D721Med (cell line): ENCODE measurements around the gene AFAP1L2.

ENCODE experiments used
- DNase-seq: peaks from one replicate; pipeline ENCODE4 v3.0.0; 2011; ENCODE audit warnings: low spot score; ENCODE audit not compliant: insufficient read length
- FAIRE-seq: peaks from 2 replicates; lab custom pipeline; 2011; peaks lifted over from hg19 to GRCh38; lab: Jason Lieb, UNC
- TF ChIP-seq, protein P1 (sequence below): IDR thresholded peaks from 2 replicates; pipeline ENCODE4 v1.5.1; 2012; ENCODE audit warnings: mild to moderate bottlenecking, control low read depth; ENCODE audit not compliant: insufficient read depth; ENCODE audit errors: missing control alignments

AFAP1L2 gene

DNA sequence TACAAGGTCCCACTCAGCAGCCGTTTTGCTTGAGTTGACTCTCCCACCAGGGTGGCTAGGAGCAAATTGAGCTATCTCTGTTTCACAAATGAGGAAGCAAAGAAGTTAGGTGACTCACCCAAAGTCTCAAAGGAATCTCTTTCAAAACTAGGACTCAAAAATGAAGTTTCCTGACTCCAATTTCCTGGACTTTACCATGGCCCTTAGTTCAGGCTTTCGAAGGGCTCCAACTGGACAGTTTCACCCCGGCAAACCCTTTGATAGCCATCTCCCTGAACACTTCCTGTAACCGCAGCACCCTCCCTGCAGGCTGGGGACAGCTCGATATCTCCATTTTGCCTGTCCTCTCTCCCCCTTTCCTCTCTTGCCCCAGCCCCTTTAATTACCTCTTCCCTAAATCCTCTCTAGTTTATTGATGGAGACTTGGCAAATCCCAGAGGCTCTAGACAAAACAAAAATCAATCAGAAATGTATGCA, 4.7 kb upstream of the AFAP1L2 start:
- TF ChIP-seq, protein P1, sequence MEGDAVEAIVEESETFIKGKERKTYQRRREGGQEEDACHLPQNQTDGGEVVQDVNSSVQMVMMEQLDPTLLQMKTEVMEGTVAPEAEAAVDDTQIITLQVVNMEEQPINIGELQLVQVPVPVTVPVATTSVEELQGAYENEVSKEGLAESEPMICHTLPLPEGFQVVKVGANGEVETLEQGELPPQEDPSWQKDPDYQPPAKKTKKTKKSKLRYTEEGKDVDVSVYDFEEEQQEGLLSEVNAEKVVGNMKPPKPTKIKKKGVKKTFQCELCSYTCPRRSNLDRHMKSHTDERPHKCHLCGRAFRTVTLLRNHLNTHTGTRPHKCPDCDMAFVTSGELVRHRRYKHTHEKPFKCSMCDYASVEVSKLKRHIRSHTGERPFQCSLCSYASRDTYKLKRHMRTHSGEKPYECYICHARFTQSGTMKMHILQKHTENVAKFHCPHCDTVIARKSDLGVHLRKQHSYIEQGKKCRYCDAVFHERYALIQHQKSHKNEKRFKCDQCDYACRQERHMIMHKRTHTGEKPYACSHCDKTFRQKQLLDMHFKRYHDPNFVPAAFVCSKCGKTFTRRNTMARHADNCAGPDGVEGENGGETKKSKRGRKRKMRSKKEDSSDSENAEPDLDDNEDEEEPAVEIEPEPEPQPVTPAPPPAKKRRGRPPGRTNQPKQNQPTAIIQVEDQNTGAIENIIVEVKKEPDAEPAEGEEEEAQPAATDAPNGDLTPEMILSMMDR: no peak
- no peak for DNase-seq
- no peak for FAIRE-seq

DNA sequence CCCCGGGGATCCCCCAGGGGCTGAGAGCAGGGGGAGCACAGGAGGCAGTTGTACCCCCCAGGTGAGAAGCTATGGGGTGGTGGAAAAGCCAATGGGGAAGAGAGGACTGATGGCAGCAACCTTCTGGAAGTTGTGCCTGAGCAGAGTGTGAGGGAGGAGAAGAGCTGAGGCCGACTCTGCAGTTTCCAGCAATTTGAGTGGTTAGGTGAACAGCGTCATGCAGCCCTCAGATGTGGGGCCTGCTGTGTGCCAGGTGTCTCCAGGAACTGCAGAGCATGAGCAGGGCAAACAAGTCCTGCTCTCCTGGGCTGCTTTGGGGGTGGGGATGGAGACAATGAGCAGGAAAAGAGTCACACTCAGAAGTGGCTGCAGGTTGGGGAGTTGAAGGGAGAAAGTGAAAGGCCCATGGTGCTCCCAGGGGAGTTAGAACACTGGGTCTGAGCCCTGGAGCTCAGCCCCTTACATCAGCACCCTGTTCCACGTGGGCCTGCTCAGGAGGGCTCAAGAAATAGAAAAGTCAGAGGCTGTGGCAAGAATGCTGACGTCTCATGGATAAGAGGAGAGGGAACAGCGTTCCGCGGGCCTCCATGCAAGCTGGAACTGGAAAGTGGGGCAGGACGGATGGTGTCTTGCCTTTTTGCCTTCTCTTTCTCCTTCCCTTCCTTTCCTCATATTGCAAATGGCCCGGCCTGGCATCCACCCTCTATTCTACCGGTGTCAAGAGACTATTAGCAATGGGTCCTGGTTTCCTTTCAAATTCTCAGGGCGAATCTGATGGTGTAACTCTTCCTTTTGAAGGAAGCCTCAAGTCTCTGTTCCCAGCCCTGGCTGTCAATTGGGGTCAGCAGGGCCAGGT, 4.0 kb upstream of the AFAP1L2 start:
- FAIRE-seq (no peak), DNase-seq (no peak)
- TF ChIP-seq, protein P1: no peak

DNA sequence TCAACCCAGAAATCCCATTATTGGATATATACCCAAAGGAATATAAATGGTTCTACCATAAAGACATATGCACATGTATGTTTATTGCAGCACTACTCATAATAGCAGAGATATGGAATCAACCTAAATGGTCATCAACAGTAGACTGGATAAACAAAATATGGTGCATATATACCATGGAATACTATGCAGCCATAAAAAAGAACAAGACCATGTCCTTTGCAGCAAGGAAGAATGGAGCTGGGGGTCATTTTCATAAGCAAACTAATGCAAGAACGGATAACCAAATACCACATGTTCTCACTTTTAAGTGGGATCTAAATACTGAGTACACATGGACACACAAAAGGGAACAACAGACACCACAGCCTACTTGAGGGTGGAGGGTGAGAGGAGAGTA, 2.2 kb upstream of the AFAP1L2 start:
- no peak for DNase-seq
- TF ChIP-seq, protein P1: no peak
- no peak for FAIRE-seq

DNA sequence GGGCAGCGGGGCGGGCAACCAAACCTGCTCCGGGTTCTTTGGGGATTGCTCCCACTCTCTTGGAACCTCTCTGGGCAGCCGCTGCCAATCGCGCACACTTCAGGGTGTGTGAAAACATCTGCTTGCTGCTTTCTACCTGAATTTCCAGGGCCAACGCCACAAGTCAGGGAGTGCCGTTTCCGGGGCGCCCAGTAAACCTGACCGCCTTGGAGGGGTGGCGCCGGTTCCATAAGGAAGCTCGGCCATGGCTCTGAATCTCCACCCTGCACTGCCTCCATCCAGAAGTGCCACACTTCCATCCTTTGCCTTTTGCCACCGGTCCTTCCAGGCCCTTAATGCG, 679 bp upstream of the AFAP1L2 start:
- TF ChIP-seq, protein P1: no peak
- FAIRE-seq: no peak
- no peak for DNase-seq

DNA sequence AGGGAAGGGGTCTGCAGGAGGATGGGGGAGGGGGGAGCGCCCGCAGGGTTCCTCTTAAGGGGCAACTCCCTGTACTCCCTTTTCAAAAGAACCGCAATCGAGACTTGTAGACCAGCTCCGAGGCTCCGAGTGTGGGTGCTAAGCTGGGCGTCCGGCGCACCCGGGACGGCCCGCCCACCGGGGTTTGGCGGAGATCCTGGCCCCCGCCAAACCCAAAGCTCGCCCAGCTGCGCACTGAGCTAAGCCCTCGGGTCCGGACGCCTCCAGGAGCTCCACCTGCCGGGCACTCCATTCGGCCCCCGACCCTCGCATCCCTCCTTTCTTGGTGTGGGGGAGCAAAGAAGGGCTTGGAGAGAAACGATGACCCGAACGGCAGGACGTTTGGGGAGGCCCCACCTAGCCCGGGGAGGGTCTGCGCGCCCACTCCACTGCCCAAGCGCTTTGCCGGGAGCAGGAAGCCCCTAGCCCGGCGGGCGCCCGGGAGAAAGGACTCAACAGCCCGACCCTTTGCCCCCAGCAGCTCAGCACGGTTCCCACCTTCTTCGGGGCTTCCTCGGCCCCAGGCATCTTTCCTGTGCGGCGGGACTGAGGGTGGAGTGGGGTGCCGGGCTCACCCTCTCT, 651 bp downstream of the AFAP1L2 start:
- TF ChIP-seq, protein P1: no peak
- FAIRE-seq (no peak), DNase-seq (no peak)

DNA sequence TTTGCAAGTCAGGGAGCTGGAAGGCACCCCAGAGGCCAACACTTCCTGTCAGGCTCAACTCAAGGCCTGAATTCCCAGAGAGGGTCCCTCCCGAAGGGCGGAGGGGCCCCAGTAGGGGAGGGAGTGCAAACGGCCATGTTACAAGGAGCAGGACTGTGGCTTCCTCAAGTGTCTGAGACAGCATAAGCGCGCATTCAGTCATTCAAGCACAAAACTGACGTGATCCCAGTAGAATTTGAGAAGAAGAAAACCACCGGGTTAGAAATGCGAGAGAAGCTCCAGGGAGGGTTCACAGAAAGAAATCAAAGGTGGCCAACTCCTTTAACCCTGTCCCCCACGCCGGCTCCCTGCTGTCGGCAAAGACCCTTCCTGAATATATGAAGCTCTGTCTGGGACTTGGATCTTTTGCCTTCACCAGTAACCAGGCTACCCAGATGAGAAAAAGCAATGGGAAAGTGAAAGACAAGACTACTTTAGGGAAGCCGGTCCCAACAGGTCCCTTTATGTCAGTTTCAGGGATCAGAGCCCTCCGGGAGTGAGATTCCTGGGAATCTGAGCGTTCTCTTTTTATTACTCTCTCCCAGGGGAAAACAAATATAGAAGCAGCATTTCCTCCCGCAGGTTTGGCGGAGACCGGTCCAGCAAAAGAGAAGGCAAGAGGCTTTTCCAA, 1.3 kb downstream of the AFAP1L2 start:
- TF ChIP-seq, protein P1: no peak
- FAIRE-seq (no peak), DNase-seq (no peak)

DNA sequence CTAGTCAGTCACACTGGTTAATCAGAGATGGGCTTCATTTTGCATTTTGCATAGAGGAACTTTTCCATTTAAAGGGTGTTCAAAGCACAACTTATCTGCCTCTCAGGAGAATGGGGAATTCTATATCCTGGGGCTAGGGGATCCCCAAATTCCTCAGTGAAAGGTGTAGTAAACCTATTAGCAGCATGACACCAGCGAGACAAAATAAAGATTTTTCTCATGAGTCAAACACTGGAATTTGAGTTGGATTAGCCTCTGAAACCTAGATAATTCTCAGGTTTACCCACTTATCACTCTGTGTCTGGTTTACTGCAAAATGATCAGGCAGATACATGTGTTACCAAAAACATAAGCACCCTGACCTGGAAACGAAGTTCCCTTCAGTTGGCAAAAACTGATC, 2.1 kb downstream of the AFAP1L2 start:
- TF ChIP-seq, protein P1: no peak
- DNase-seq (no peak), FAIRE-seq (no peak)
